Adrenal gland (tissue), 12 donors: Measurements from ENCODE around the gene PRKCH. TPM values are rescaled to one million over a fixed set of nuclear protein-coding genes. Genes with fewer than 3 reads are reported as not detected.

Experiments
- DNase-seq, 7 donors: peaks; one replicate each; pipeline ENCODE4 v3.0.0-alpha.2; 2019 to 2020
- H3K27ac ChIP-seq, 5 donors: fragments of 200-600 bp; sonication (generic) in 4 of 5; 1 replicate in 3 of 5; 2 replicates in 2 of 5; pipeline versions ENCODE4 v1.5.1 to v1.8.0; 2016 to 2020; ENCODE audit warnings: mild to moderate bottlenecking in 1 of 5
- H3K27me3 ChIP-seq: fragments of 200-600 bp; 2 replicates; pipeline ENCODE4 v1.8.0; 2021
- H3K36me3 ChIP-seq, 2 donors: fragments of 200-600 bp; replicated peaks in 1 of 2; 1 replicate in 1 of 2; 2 replicates in 1 of 2; pipeline versions ENCODE4 v1.5.1 to v1.8.0; 2018 to 2022
- H3K4me1 ChIP-seq, 2 donors: fragments of 200-600 bp; replicated peaks in 1 of 2; 1 replicate in 1 of 2; 2 replicates in 1 of 2; pipeline versions ENCODE4 v1.5.1 to v1.8.0; 2018 to 2021
- H3K4me3 ChIP-seq, 4 donors: fragments of 200-600 bp; sonication (generic) in 3 of 4; one replicate each; pipeline ENCODE4 v1.5.1; 2016 to 2018
- H3K9me3 ChIP-seq, 3 donors: fragments of 200-600 bp; sonication (generic) in 1 of 3; replicated peaks in 1 of 3; 1 replicate in 2 of 3; 2 replicates in 1 of 3; pipeline versions ENCODE4 v1.5.1 to v1.8.0; 2016 to 2021
- POLR2A ChIP-seq, 2 donors: fragments of 450-650 bp; IDR thresholded peaks; one replicate each; pipeline ENCODE4 v1.6.1; 2017; ENCODE audit warnings: antibody characterized with exemption in 2 of 2, mild to moderate bottlenecking in 2 of 2, moderate library complexity in 1 of 2
- WGBS, 4 donors: extraction: QIAGEN DNeasy Blood & Tissue Kit in 2 of 4; methylation state at CpG; one replicate each; pipeline versions ENCODE4 v1.1.5 to v1.1.7; 2013 to 2017; 5-methylcytosine and 5-hydroxymethylcytosine counted together
- intact Hi-C, 2 donors: fragments of 100-400 bp; cut with DNase I; formaldehyde crosslinking; loops; one replicate each; pipeline versions ENCODE4 v1.14.1 to v1.15.0; 2022 to 2023
- polyA plus RNA-seq, 3 donors: library from polyadenylated mRNA; stranded (reverse); fragments of 200-250 nt in 2 of 3; fragments of 350-450 nt in 1 of 3; fragmentation: Illumina TruSeq in 1 of 3; extraction: RNeasy Lipid Tissue Mini Kit (QIAGEN cat#74804) in 1 of 3; gene quantifications; one replicate each; pipeline ENCODE4 v1.2.3, GENCODE V29; 2013 to 2014
- total RNA-seq, 9 donors: library from RNA; depleted of rRNA in 4 of 9; stranded (reverse); fragments of >200 nt in 4 of 9; fragments of 120-200 nt in 1 of 9; fragmentation: NEBNext Ultra II Directional in 1 of 9; extraction: Animal tissue kit (Norgen Biotek cat#: 25700) in 1 of 9; gene quantifications; one replicate each; pipeline versions ENCODE4 v1.1.0 to v1.2.4, GENCODE V29; 2013 to 2023
- TF ChIP-seq, protein P1 (sequence below), 6 experiments: fragments of 450-650 bp in 4 of 6; fragments of 200-600 bp in 2 of 6; sonication (generic) in 1 of 6; IDR thresholded peaks; 1 replicate in 5 of 6; 2 replicates in 1 of 6; pipeline versions ENCODE4 v1.5.1 to v1.8.0; 2016 to 2021; ENCODE audit warnings: antibody characterized with exemption in 6 of 6, mild to moderate bottlenecking in 2 of 6, moderate library complexity in 1 of 6
- donor health status: healthy with polysubstance abuse.
- donor health status: Bipolar disorder and iron deficiency.
- donor health status: DM: yes; HTN: yes; CAD: no.
- donor health status: DM: no; HTN: no; CAD: no.
- donor health status: DM: no; HTN: no; CAD: no.
- donor health status: DM: yes; HTN: yes; CAD: no.

Gene PRKCH
- total and polyA plus RNA-seq, 12 donors = 7.8 to 28.1 (median 17.0) TPM

DNA sequence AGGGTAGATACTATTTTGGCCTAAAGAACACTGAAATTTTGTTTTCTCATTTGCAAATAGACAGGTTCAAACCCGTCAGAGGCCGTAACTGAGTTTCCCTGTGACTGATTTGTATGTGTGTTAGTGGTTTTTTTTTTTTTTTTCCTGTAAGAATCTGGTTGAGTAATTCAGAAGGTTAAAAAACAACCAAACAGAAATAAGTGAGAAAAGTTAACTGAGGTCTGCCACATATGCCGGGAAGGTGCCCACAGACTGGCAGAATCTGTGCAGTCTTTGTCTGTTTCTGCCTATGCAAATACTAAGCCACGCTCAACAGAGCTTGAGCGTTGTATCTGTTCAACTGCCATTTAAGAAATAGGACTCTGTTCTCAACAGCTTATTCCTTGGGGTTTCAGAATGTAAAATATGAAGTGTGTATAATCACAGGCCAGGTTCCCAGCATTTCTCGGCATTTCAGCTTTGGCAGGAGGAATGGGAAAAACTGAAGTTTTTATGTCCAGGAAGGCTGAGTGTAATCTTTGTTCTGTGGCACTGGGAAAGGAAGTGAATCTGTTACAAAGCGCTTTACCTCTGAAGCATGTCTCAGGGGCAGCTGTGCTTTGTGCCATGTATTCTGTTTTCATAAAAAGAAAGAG is 181.9 kb downstream of the PRKCH start:
- H3K4me3 ChIP-seq = no peak overlapping the region
- 75 to 83% (median 79%) methylated on average over 7 of the region's 7 CpGs for WGBS, 4 donors
- no peak for DNase-seq
- intact Hi-C loops = no loop called here
- no peaks in the 10 kb centered on the region for H3K9me3 ChIP-seq
- H3K27me3 ChIP-seq = no peaks in the 10 kb centered on the region
- H3K4me1 ChIP-seq = peaks cover 4 to 7% of the 10 kb centered on the region in 2 donors
- no peaks in the 10 kb centered on the region for H3K36me3 ChIP-seq
- peak overlapping the region in 2 of 5 donors; percentile 26 to 31 for H3K27ac ChIP-seq
- TF ChIP-seq, protein P1, sequence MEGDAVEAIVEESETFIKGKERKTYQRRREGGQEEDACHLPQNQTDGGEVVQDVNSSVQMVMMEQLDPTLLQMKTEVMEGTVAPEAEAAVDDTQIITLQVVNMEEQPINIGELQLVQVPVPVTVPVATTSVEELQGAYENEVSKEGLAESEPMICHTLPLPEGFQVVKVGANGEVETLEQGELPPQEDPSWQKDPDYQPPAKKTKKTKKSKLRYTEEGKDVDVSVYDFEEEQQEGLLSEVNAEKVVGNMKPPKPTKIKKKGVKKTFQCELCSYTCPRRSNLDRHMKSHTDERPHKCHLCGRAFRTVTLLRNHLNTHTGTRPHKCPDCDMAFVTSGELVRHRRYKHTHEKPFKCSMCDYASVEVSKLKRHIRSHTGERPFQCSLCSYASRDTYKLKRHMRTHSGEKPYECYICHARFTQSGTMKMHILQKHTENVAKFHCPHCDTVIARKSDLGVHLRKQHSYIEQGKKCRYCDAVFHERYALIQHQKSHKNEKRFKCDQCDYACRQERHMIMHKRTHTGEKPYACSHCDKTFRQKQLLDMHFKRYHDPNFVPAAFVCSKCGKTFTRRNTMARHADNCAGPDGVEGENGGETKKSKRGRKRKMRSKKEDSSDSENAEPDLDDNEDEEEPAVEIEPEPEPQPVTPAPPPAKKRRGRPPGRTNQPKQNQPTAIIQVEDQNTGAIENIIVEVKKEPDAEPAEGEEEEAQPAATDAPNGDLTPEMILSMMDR (IDR thresholded peaks at IDR 0.05) = no peak
- no peak for TF ChIP-seq POLR2A (IDR thresholded peaks at IDR 0.05)

DNA sequence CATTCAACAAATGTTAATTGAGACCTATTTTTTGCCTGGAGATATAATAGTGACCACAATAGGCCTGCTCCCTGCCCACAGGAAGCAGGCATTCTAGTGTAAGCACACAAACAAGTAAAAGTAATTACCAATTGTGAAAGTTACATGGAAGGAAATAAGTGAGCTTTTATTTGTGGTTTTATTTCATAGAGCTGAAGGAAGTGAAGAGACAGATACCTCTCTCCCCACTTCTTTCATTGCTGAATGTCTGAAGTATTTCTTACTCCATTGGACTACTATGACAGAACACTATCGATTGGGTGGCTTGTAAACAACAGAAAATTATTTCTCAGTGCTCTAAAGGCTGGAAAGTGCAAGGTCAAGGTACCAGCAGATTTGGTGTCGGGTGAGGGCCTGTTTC is 183.5 kb downstream of the PRKCH start:
- TF ChIP-seq POLR2A (IDR thresholded peaks at IDR 0.05) = no peak
- TF ChIP-seq, protein P1 (IDR thresholded peaks at IDR 0.05) = no peak
- peaks cover 0 to 7% of the 10 kb centered on the region in 2 donors for H3K4me1 ChIP-seq
- H3K36me3 ChIP-seq = no peaks in the 10 kb centered on the region

DNA sequence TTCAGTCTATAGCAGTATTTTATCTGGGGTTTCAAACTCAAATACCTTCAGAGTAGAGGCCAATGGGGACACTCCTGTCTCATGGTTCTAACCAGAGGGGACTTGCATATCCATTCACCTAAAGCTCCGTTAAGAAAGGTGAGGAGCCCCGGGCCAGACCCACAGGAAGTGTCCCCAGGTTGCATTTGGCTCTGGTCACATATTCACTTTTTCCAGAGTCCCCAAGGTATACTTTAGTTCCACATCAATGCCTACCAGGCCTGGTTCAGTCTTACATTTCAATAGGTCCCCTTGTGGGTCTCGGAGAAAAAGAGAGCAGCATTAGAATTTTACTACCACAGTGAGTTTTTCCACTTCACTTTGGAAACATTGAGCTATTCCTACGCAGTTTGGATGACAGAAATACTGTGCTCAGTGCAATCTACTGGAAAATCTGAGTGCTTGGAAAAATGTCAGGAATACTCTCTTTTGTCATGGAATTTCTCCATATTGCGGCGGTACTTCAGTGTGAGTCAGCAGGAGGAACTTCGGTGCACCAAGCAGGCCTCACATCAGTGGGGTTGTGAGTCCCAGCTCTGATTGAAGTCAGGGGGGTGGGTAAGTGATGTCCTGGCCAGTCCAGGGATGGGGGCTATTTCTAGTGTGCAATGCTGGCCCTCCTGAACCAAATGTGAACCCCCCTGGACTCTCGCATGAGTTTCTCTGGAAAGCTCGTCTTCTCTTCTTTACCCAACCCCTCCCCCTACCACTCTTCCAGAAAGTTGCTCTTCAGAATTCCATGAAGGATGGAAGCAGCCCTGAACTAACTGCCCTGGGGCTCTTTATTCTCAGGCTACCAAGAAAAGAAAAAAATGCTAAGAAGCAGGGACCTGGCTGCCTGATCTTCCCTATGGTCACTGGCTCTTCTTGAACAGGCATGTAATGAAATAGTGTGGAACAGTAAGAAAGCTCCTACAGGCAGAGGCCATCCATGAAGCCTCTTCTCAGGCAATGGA is 184.7 kb downstream of the PRKCH start:
- no peak for TF ChIP-seq POLR2A (IDR thresholded peaks at IDR 0.05)
- TF ChIP-seq, protein P1 (IDR thresholded peaks at IDR 0.05) = no peak
- WGBS, 4 donors = 92 to 97% (median 93%) methylated on average over 9 of the region's 9 CpGs
- no peak overlapping the region for H3K4me3 ChIP-seq
- no peaks in the 10 kb centered on the region for H3K9me3 ChIP-seq
- no peak overlapping the region for H3K27ac ChIP-seq
- H3K27me3 ChIP-seq = no peaks in the 10 kb centered on the region
- H3K36me3 ChIP-seq = no peaks in the 10 kb centered on the region
- intact Hi-C loops = no loop called here
- DNase-seq = no peak
- peaks cover 1 to 11% of the 10 kb centered on the region in 2 donors for H3K4me1 ChIP-seq

More for the DNA sequence above, 183.5 kb downstream of the PRKCH start:
- no peak for DNase-seq
- H3K27me3 ChIP-seq = no peaks in the 10 kb centered on the region
- H3K27ac ChIP-seq = no peak overlapping the region
- intact Hi-C loops = no loop called here
- no peak overlapping the region for H3K4me3 ChIP-seq
- WGBS, 4 donors = 57 to 65% (median 61%) methylated on average over 2 of the region's 2 CpGs
- H3K9me3 ChIP-seq = no peaks in the 10 kb centered on the region

DNA sequence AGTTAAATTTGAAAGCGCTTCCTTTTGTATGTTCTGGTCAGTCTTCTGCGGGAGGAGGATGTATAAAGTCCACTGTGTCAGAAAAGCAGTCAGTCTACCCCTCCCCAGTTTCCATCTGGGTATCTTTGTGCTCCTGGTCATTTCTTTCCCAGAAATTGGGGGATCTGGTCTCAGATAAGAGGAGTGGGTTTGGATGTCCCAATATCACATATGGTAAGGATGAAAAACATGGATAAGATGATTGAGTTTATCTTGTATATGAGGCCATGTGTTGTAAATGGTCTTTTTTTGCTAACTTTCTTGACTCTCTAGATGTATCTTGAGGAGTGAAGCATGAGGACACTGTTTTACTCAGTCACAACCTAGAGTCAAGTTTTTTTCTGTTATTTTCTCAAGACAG is 187.1 kb downstream of the PRKCH start:
- DNase-seq = no peak
- TF ChIP-seq, protein P1 (IDR thresholded peaks at IDR 0.05) = no peak
- no peak for TF ChIP-seq POLR2A (IDR thresholded peaks at IDR 0.05)
- Histone ChIP-seq H3K9me3 (no peaks in the 10 kb centered on the region), H3K36me3 (no peaks in the 10 kb centered on the region), H3K4me3 (no peak overlapping the region), H3K4me1 (peaks cover 22 to 31% of the 10 kb centered on the region in 2 donors), H3K27ac (no peak overlapping the region), H3K27me3 (no peaks in the 10 kb centered on the region)
- WGBS, 4 donors = 39 to 49% (median 45%) methylated on average over 2 of the region's 2 CpGs
- intact Hi-C loops = no loop called here
